ENCODE results near the gene CAVIN2.

Gene CAVIN2

GRCh38 chr2:191815010-191815409, 31.9 kb downstream of the CAVIN2 start:
- no peak for TF ChIP-seq CTCF (IDR thresholded peaks at IDR 0.05)
- Histone ChIP-seq H3K9ac (no peak overlapping the region), H3K79me2 (no peaks in the 10 kb centered on the region), H3K27ac (no peak overlapping the region), H3K9me3 (ENCODE audit: control insufficient read depth, low read length) (no peaks in the 10 kb centered on the region), H3K27me3 (ENCODE audit: control insufficient read depth, insufficient read depth, low read length) (no peaks in the 10 kb centered on the region), H3K4me3 (ENCODE audit: low read depth, low read length) (no peak overlapping the region), H3K36me3 (ENCODE audit: control insufficient read depth, insufficient read depth, low read length) (no peaks in the 10 kb centered on the region), H3K4me2 (ENCODE audit: low read length) (no peak overlapping the region), H3K4me1 (no peaks in the 10 kb centered on the region), H2AFZ (no peak overlapping the region)

GRCh38 chr2:191813943-191814342, 32.9 kb downstream of the CAVIN2 start:
- no peak for TF ChIP-seq CTCF (IDR thresholded peaks at IDR 0.05)
- no peak overlapping the region for H3K4me3 ChIP-seq (ENCODE audit: low read depth, low read length)

GRCh38 chr2:191811807-191812602, 34.9 kb downstream of the CAVIN2 start:
- Histone ChIP-seq H3K27ac (no peak overlapping the region), H3K4me3 (ENCODE audit: low read depth, low read length) (no peak overlapping the region), H3K36me3 (ENCODE audit: control insufficient read depth, insufficient read depth, low read length) (no peaks in the 10 kb centered on the region), H3K27me3 (ENCODE audit: control insufficient read depth, insufficient read depth, low read length) (no peaks in the 10 kb centered on the region), H3K79me2 (no peaks in the 10 kb centered on the region), H3K4me2 (ENCODE audit: low read length) (peak overlapping the region; percentile 43), H3K9ac (no peak overlapping the region), H3K4me1 (no peaks in the 10 kb centered on the region), H2AFZ (peak overlapping the region; percentile 38), H3K9me3 (ENCODE audit: control insufficient read depth, low read length) (no peaks in the 10 kb centered on the region)
- peak; percentile 58 for TF ChIP-seq CTCF (IDR thresholded peaks at IDR 0.05)

More at GRCh38 chr2:191813943-191814342, 32.9 kb downstream of the CAVIN2 start:
- Histone ChIP-seq H3K9me3 (ENCODE audit: control insufficient read depth, low read length) (no peaks in the 10 kb centered on the region), H3K9ac (no peak overlapping the region), H3K4me2 (ENCODE audit: low read length) (no peak overlapping the region), H3K36me3 (ENCODE audit: control insufficient read depth, insufficient read depth, low read length) (no peaks in the 10 kb centered on the region), H3K27me3 (ENCODE audit: control insufficient read depth, insufficient read depth, low read length) (no peaks in the 10 kb centered on the region), H3K4me1 (no peaks in the 10 kb centered on the region), H2AFZ (no peak overlapping the region), H3K27ac (no peak overlapping the region), H3K79me2 (no peaks in the 10 kb centered on the region)

- TF ChIP-seq CTCF (IDR thresholded peaks at IDR 0.05), result no peak
- Histone ChIP-seq H3K4me3 (ENCODE audit: low read depth, low read length) (no peak overlapping the region), H3K9ac (no peak overlapping the region), H3K79me2 (no peaks in the 10 kb centered on the region), H3K27me3 (ENCODE audit: control insufficient read depth, insufficient read depth, low read length) (no peaks in the 10 kb centered on the region), H3K36me3 (ENCODE audit: control insufficient read depth, insufficient read depth, low read length) (no peaks in the 10 kb centered on the region), H3K4me1 (peaks cover 4% of the 10 kb centered on the region), H2AFZ (no peak overlapping the region), H3K9me3 (ENCODE audit: control insufficient read depth, low read length) (no peaks in the 10 kb centered on the region), H3K27ac (no peak overlapping the region), H3K4me2 (ENCODE audit: low read length) (no peak overlapping the region)
These were observed 40.5 kb downstream of the CAVIN2 start for GRCh38 chr2:191806396-191806795.

GRCh38 chr2:191804766-191805165, 42.1 kb downstream of the CAVIN2 start:
- Histone ChIP-seq H3K4me1 (peaks cover 4% of the 10 kb centered on the region), H3K79me2 (no peaks in the 10 kb centered on the region), H3K4me2 (ENCODE audit: low read length) (no peak overlapping the region), H3K27ac (no peak overlapping the region), H3K9me3 (ENCODE audit: control insufficient read depth, low read length) (no peaks in the 10 kb centered on the region), H3K9ac (no peak overlapping the region), H2AFZ (no peak overlapping the region), H3K4me3 (ENCODE audit: low read depth, low read length) (no peak overlapping the region), H3K27me3 (ENCODE audit: control insufficient read depth, insufficient read depth, low read length) (no peaks in the 10 kb centered on the region), H3K36me3 (ENCODE audit: control insufficient read depth, insufficient read depth, low read length) (no peaks in the 10 kb centered on the region)
- no peak for TF ChIP-seq CTCF (IDR thresholded peaks at IDR 0.05)

All from parathyroid adenoma (tissue), 2 donors.